ENCODE data around the gene MAML3.

DNA sequence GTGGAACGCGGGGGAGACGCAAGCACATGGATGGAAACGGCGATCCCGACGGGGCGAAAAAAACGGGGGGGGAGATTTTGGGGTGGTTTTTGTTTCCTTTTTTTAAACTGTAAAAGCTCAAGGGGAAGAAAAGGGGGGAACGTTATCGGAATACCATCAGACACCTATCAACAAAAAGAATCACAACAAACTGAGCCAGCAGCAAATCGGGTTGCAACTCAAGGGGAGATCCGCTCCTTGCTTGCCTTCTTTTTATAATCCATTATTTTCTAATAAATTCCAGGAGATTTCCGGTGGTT lies 616 bp downstream of the MAML3 start:
- TF ChIP-seq, protein P1, sequence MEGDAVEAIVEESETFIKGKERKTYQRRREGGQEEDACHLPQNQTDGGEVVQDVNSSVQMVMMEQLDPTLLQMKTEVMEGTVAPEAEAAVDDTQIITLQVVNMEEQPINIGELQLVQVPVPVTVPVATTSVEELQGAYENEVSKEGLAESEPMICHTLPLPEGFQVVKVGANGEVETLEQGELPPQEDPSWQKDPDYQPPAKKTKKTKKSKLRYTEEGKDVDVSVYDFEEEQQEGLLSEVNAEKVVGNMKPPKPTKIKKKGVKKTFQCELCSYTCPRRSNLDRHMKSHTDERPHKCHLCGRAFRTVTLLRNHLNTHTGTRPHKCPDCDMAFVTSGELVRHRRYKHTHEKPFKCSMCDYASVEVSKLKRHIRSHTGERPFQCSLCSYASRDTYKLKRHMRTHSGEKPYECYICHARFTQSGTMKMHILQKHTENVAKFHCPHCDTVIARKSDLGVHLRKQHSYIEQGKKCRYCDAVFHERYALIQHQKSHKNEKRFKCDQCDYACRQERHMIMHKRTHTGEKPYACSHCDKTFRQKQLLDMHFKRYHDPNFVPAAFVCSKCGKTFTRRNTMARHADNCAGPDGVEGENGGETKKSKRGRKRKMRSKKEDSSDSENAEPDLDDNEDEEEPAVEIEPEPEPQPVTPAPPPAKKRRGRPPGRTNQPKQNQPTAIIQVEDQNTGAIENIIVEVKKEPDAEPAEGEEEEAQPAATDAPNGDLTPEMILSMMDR (IDR thresholded peaks at IDR 0.05), result no peak
- TF ChIP-seq POLR2A (IDR thresholded peaks at IDR 0.05), result no peak

All from upper lobe of left lung (tissue), 4 donors.